GM12878 (cell line): ENCODE results near the gene SCN8A.

Source experiments
- ATF7 ChIP-seq: fragments of 450-650 bp; IDR thresholded peaks from 2 replicates; pipeline ENCODE4 v1.6.1; 2016; ENCODE audit warnings: low read depth, mild to moderate bottlenecking
- CTCF ChIP-seq, 3 experiments: IDR thresholded peaks in 2 of 3; conservative IDR thresholded peaks in 1 of 3; 2 replicates each; pipeline ENCODE4 v1.5.1; 2011; ENCODE audit warnings: low read depth in 3 of 3, low read length in 3 of 3, mild to moderate bottlenecking in 3 of 3, control low read depth in 2 of 3, moderate library complexity in 2 of 3, inconsistent platforms in 1 of 3, mixed read lengths in 1 of 3; ENCODE audit not compliant: control insufficient read depth in 2 of 3, insufficient read depth in 1 of 3; ENCODE audit errors: extremely low read depth in 1 of 3
- MAX ChIP-seq: IDR thresholded peaks from 2 replicates; pipeline ENCODE4 v1.6.1; 2012; ENCODE audit warnings: low read depth, low read length, improper control_type of control experiment
- RAD51 ChIP-seq: fragments of 450-650 bp; IDR thresholded peaks from 2 replicates; pipeline ENCODE4 v1.6.1; 2016; ENCODE audit warnings: moderate library complexity, mild to moderate bottlenecking, inconsistent platforms
- SMARCA5 ChIP-seq: fragments of 450-650 bp; IDR thresholded peaks from 2 replicates; pipeline ENCODE4 v1.6.1; 2017; ENCODE audit warnings: mild to moderate bottlenecking

GRCh38 chr12:51677284-51677968 lies 86.4 kb downstream of the SCN8A start:
- no peak for TF ChIP-seq SMARCA5
- no peak for TF ChIP-seq RAD51
- TF ChIP-seq MAX: no peak
- TF ChIP-seq ATF7: no peak
- TF ChIP-seq CTCF (IDR thresholded peaks at IDR 0.05 in 2 of 3, conservative IDR thresholded peaks at IDR 0.05 in 1 of 3; ENCODE audit: control insufficient read depth in 2 of 3, extremely low read depth in 1 of 3, insufficient read depth in 1 of 3, low read depth in 3 of 3, low read length in 3 of 3): no peak
